Muscle of arm (tissue), 12 donors: Measurements from ENCODE around the gene AIG1. TPM values are rescaled to one million over a fixed set of nuclear protein-coding genes. Genes with fewer than 3 reads are reported as not detected.
"Not testable (repeated sequence)": the region's sequence is repeated elsewhere in the genome, so short reads cannot be mapped to it uniquely, and the experiment has no call there.

Experiments
- DNase-seq: peaks from one replicate; pipeline ENCODE4 v3.0.0-alpha.2; 2013
- polyA plus RNA-seq, 12 donors: library from polyadenylated mRNA; unstranded; fragments of 120-200 nt; gene quantifications; one replicate each; pipeline ENCODE4 v1.2.1, GENCODE V29; 2013; ENCODE audit not compliant: insufficient read length in 12 of 12

AIG1 gene
- polyA plus RNA-seq, 12 donors = 22.7 to 44.3 (median 40.6) TPM; not detected in 1

- no peak for DNase-seq
Observed at GRCh38 chr6:143160439-143161220, 99.9 kb downstream of the AIG1 start.

- no peak for DNase-seq
Observed at GRCh38 chr6:143163621-143164020, 102.9 kb downstream of the AIG1 start.

GRCh38 chr6:143164565-143165105 is 103.9 kb downstream of the AIG1 start:
- DNase-seq = no peak

- no peak for DNase-seq
Observed at GRCh38 chr6:143165315-143165855, 104.7 kb downstream of the AIG1 start.

- DNase-seq = no peak
Observed at GRCh38 chr6:143166247-143166695, 105.6 kb downstream of the AIG1 start.

- no peak for DNase-seq
Observed at GRCh38 chr6:143167224-143167623, 106.5 kb downstream of the AIG1 start.

- not testable (repeated sequence) for DNase-seq
Observed at GRCh38 chr6:143168396-143168816, 107.7 kb downstream of the AIG1 start.

- no peak for DNase-seq
Observed at GRCh38 chr6:143169440-143169839, 108.8 kb downstream of the AIG1 start.

- DNase-seq = no peak
Observed at GRCh38 chr6:143174516-143174915, 113.8 kb downstream of the AIG1 start.

- no peak for DNase-seq
Observed at GRCh38 chr6:143174951-143175350, 114.3 kb downstream of the AIG1 start.

GRCh38 chr6:143176090-143177021 is 115.7 kb downstream of the AIG1 start:
- DNase-seq = no peak

- no peak for DNase-seq
Observed at GRCh38 chr6:143177706-143178105, 117.0 kb downstream of the AIG1 start.

GRCh38 chr6:143179096-143179495 is 118.4 kb downstream of the AIG1 start:
- DNase-seq = no peak

- DNase-seq = peak; percentile 73
Observed at GRCh38 chr6:143179901-143180612, 119.4 kb downstream of the AIG1 start.

- no peak for DNase-seq
Observed at GRCh38 chr6:143180826-143181225, 120.1 kb downstream of the AIG1 start.

- no peak for DNase-seq
Observed at GRCh38 chr6:143183666-143184065, 123.0 kb downstream of the AIG1 start.

GRCh38 chr6:143185288-143185687 is 124.6 kb downstream of the AIG1 start:
- no peak for DNase-seq

GRCh38 chr6:143187238-143187923 is 126.7 kb downstream of the AIG1 start:
- peak; percentile 77 for DNase-seq

- DNase-seq = no peak
Observed at GRCh38 chr6:143188292-143188691, 127.6 kb downstream of the AIG1 start.

GRCh38 chr6:143191361-143191760 is 130.7 kb downstream of the AIG1 start:
- no peak for DNase-seq

- no peak for DNase-seq
Observed at GRCh38 chr6:143192766-143193165, 132.1 kb downstream of the AIG1 start.
